Measurements from ENCODE around the gene CYP3A5. TPM values are rescaled to one million over a fixed set of nuclear protein-coding genes. Genes with fewer than 3 reads are reported as not detected.

Gene CYP3A5
- total RNA-seq, 2 donors from 2014 or later = 0.38 to 0.42 TPM

DNA sequence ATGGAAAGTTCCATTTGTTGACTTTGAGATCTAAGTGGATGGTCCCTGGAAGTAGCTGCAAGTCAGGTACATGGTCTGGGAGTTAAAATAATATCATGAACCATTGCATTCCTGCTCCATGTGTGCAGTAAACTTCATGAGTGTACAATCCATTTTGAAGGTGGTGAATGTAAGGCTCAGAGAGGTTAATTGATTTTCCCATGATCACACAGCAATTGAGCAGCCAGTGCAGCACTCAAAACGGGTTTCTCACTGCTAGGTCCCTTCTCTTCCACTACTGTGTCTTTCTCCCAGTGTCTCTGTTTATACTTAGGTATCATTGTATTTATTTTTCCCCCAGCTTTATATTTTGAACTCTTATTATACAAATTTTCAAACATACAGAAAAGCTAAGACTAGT lies 53.1 kb downstream of the CYP3A5 start:
- Histone ChIP-seq H3K27me3 (ENCODE audit: control insufficient read depth, insufficient read depth, low read length, poor library complexity, severe bottlenecking) (no peaks in the 10 kb centered on the region), H3K4me3 (ENCODE audit: low read length) (no peak overlapping the region), H3K4me1 (ENCODE audit: control insufficient read depth, insufficient read depth, low read length) (peaks cover 5% of the 10 kb centered on the region), H3K27ac (ENCODE audit: low read depth, low read length) (no peak overlapping the region), H3K9ac (ENCODE audit: extremely low read depth, low read length, poor library complexity, severe bottlenecking) (no peak overlapping the region), H3K36me3 (ENCODE audit: control insufficient read depth, insufficient read depth, low read length) (peaks cover 95% of the 10 kb centered on the region), H3K9me3 (ENCODE audit: control insufficient read depth, low read length) (no peaks in the 10 kb centered on the region)
- TF ChIP-seq CTCF (conservative IDR thresholded peaks at IDR 0.05) = no peak
- H3K4me1 Mint-ChIP-seq = peaks cover 21% of the 10 kb centered on the region
- DNase-seq = no peak
- peaks cover 84% of the 10 kb centered on the region for H3K36me3 Mint-ChIP-seq (ENCODE audit: low read depth)
- H3K27me3 Mint-ChIP-seq (ENCODE audit: insufficient read depth) = no peaks in the 10 kb centered on the region
- H3K4me3 Mint-ChIP-seq = no peak overlapping the region
- H3K27ac Mint-ChIP-seq = no peak overlapping the region
- no peaks in the 10 kb centered on the region for H3K9me3 Mint-ChIP-seq
- 95 to 100% methylated on average over 1 of the region's 1 CpG for WGBS, 2 experiments (ENCODE audit: insufficient coverage in 1 of 2, insufficient read length in 1 of 2)

GRCh38 chr7:99625961-99626360 lies 53.8 kb downstream of the CYP3A5 start:
- peaks cover 86% of the 10 kb centered on the region for H3K36me3 Mint-ChIP-seq (ENCODE audit: low read depth)
- DNase-seq = no peak
- Histone ChIP-seq H3K27me3 (ENCODE audit: control insufficient read depth, insufficient read depth, low read length, poor library complexity, severe bottlenecking) (no peaks in the 10 kb centered on the region), H3K9ac (ENCODE audit: extremely low read depth, low read length, poor library complexity, severe bottlenecking) (no peak overlapping the region), H3K4me3 (ENCODE audit: low read length) (no peak overlapping the region), H3K4me1 (ENCODE audit: control insufficient read depth, insufficient read depth, low read length) (peaks cover 5% of the 10 kb centered on the region), H3K36me3 (ENCODE audit: control insufficient read depth, insufficient read depth, low read length) (peaks cover 95% of the 10 kb centered on the region), H3K9me3 (ENCODE audit: control insufficient read depth, low read length) (no peaks in the 10 kb centered on the region), H3K27ac (ENCODE audit: low read depth, low read length) (no peak overlapping the region)
- no peaks in the 10 kb centered on the region for H3K27me3 Mint-ChIP-seq (ENCODE audit: insufficient read depth)
- H3K9me3 Mint-ChIP-seq = no peaks in the 10 kb centered on the region
- H3K4me3 Mint-ChIP-seq = no peak overlapping the region
- H3K27ac Mint-ChIP-seq = no peak overlapping the region
- peak; percentile 33 for TF ChIP-seq CTCF (conservative IDR thresholded peaks at IDR 0.05)
- peaks cover 17% of the 10 kb centered on the region for H3K4me1 Mint-ChIP-seq
- 93 to 100% methylated on average over 3 to 4 of the region's 4 CpGs for WGBS, 2 experiments (ENCODE audit: insufficient coverage in 1 of 2, insufficient read length in 1 of 2)

DNA sequence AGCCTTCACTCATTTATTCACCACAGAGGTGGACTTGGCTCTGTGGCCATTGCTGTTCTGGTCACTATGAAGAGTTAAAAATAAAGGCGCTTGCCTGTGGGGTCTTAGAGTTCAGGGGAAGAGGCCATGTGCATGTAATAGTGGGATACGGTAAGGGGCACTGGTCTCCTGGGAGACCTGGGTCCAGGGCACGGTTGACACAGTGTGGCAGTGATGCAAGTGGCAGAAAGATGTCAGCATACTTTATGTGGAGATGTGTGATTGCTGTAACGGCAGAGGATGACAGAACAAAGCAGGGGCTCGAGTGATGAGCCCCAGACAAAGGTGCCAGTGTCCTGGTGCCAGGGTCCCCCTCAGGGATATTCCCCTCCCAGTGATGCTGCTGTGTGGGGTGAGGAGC lies 54.5 kb downstream of the CYP3A5 start:
- H3K9me3 Mint-ChIP-seq = no peaks in the 10 kb centered on the region
- Histone ChIP-seq H3K4me3 (ENCODE audit: low read length) (no peak overlapping the region), H3K9ac (ENCODE audit: extremely low read depth, low read length, poor library complexity, severe bottlenecking) (no peak overlapping the region), H3K9me3 (ENCODE audit: control insufficient read depth, low read length) (no peaks in the 10 kb centered on the region), H3K27me3 (ENCODE audit: control insufficient read depth, insufficient read depth, low read length, poor library complexity, severe bottlenecking) (no peaks in the 10 kb centered on the region), H3K4me1 (ENCODE audit: control insufficient read depth, insufficient read depth, low read length) (peaks cover 3% of the 10 kb centered on the region), H3K36me3 (ENCODE audit: control insufficient read depth, insufficient read depth, low read length) (peaks cover 96% of the 10 kb centered on the region), H3K27ac (ENCODE audit: low read depth, low read length) (no peak overlapping the region)
- TF ChIP-seq CTCF (conservative IDR thresholded peaks at IDR 0.05) = no peak
- H3K4me3 Mint-ChIP-seq = no peak overlapping the region
- no peaks in the 10 kb centered on the region for H3K27me3 Mint-ChIP-seq (ENCODE audit: insufficient read depth)
- H3K36me3 Mint-ChIP-seq (ENCODE audit: low read depth) = peaks cover 86% of the 10 kb centered on the region
- DNase-seq = no peak
- WGBS, 2 experiments (ENCODE audit: insufficient coverage in 1 of 2, insufficient read length in 1 of 2) = 92 to 94% methylated on average over 2 to 5 of the region's 5 CpGs
- H3K27ac Mint-ChIP-seq = no peak overlapping the region
- H3K4me1 Mint-ChIP-seq = peaks cover 12% of the 10 kb centered on the region

All from endodermal cell (in vitro differentiated cells).